ENCODE data around the gene SLC35A2.

GRCh38 chrX:48891402-48892288 is 19.8 kb downstream of the SLC35A2 start:
- peak; percentile 27; the same call in 1 of the 2 replicates for TF ChIP-seq CTCF (conservative IDR thresholded peaks at IDR 0.05; ENCODE audit: low read length)
- TF ChIP-seq EZH2phosphoT487 (IDR thresholded peaks at IDR 0.05; ENCODE audit: borderline replicate concordance), result no peak

Data from Loucy (cell line).